CD4-positive, alpha-beta T cell (primary cell): ENCODE data around the gene ADAMTS19. TPM values are rescaled to one million over a fixed set of nuclear protein-coding genes. Genes with fewer than 3 reads are reported as not detected.
"Not testable (repeated sequence)": the region's sequence is repeated elsewhere in the genome, so short reads cannot be mapped to it uniquely, and the experiment has no call there.

Source experiments
- ATAC-seq: fragments of 200-7000 bp; cut with Tn5 transposase; one replicate; pipeline ENCODE4 v1.10.0; 2022; ENCODE audit warnings: mild to moderate bottlenecking; ENCODE audit not compliant: poor library complexity
- CTCF ChIA-PET: fragments of 350-600 bp; sonication (Branson Sonifier 250); formaldehyde crosslinking; loops from one replicate; lab custom pipeline; 2021; ENCODE audit warnings: antibody characterized with exemption, inconsistent platforms; lab: Charles Lee
- POLR2A ChIA-PET: fragments of 350-600 bp; sonication (Branson Sonifier 250); formaldehyde crosslinking; loops from one replicate; lab custom pipeline; 2021; ENCODE audit warnings: antibody characterized with exemption, inconsistent platforms; lab: Charles Lee
- DNase-seq, 14 experiments: peaks; one replicate each; pipeline ENCODE4 v3.0.0-alpha.2; 2013 to 2020; ENCODE audit warnings: mixed read lengths in 2 of 14
- H3K27ac ChIP-seq, 2 donors: one replicate each; pipeline versions ENCODE4 v1.5.1 to v1.7.0; 2013; ENCODE audit warnings: low read length in 2 of 2, low read depth in 1 of 2, mild to moderate bottlenecking in 1 of 2
- H3K27me3 ChIP-seq, 2 experiments: 1 replicate in 1 of 2; 2 replicates in 1 of 2; pipeline versions ENCODE4 v1.6.1 to v1.7.0; 2013; ENCODE audit warnings: low read length in 2 of 2, control low read depth in 1 of 2, mild to moderate bottlenecking in 1 of 2, moderate library complexity in 1 of 2; ENCODE audit not compliant: insufficient read depth in 2 of 2, control insufficient read depth in 1 of 2
- H3K36me3 ChIP-seq: one replicate; pipeline ENCODE4 v1.6.1; 2013; ENCODE audit warnings: low read length, control low read depth; ENCODE audit not compliant: insufficient read depth
- H3K4me1 ChIP-seq: one replicate; pipeline ENCODE4 v1.6.1; 2013; ENCODE audit warnings: low read length, control low read depth; ENCODE audit not compliant: insufficient read depth
- H3K4me3 ChIP-seq: one replicate; pipeline ENCODE4 v1.5.1; 2013; ENCODE audit warnings: mild to moderate bottlenecking, low read length, moderate library complexity
- H3K9me3 ChIP-seq, 2 experiments: 1 replicate in 1 of 2; 2 replicates in 1 of 2; pipeline versions ENCODE4 v1.6.1 to v1.7.0; 2013; ENCODE audit warnings: low read length in 2 of 2, mild to moderate bottlenecking in 2 of 2, control low read depth in 1 of 2, moderate library complexity in 1 of 2; ENCODE audit not compliant: control insufficient read depth in 1 of 2, insufficient read depth in 1 of 2
- H3K27ac Mint-ChIP-seq: one replicate; pipeline ENCODE4 v1.8.0; 2020; ENCODE audit warnings: mixed read lengths
- H3K27me3 Mint-ChIP-seq: one replicate; pipeline ENCODE4 v1.8.0; 2021; ENCODE audit warnings: mixed read lengths
- H3K36me3 Mint-ChIP-seq: one replicate; pipeline ENCODE4 v1.8.0; 2021; ENCODE audit warnings: low read depth, mixed read lengths
- H3K4me1 Mint-ChIP-seq: one replicate; pipeline ENCODE4 v1.8.0; 2021; ENCODE audit warnings: low read depth, mixed read lengths
- H3K4me3 Mint-ChIP-seq: one replicate; pipeline ENCODE4 v1.8.0; 2020; ENCODE audit warnings: mild to moderate bottlenecking, mixed read lengths
- H3K9me3 Mint-ChIP-seq: one replicate; pipeline ENCODE4 v1.8.0; 2020; ENCODE audit warnings: mixed read lengths
- intact Hi-C, 2 experiments: fragments of 100-400 bp; cut with DNase I in 1 of 2; cut with micrococcal nuclease in 1 of 2; formaldehyde crosslinking; loops; one replicate each; pipeline versions ENCODE4 v1.15.1 to v1.9.0; 2023 to 2025; cut with DNase I, micrococcal nuclease
- total RNA-seq, 174 experiments: library from RNA in 2 of 174; stranded (reverse) in 2 of 174; gene quantifications; one replicate each; pipeline ENCODE4 v1.2.3 and lab custom pipeline; 2021 to 2026
- TF ChIP-seq, protein P1 (sequence below): fragments of 200-600 bp; IDR thresholded peaks from one replicate; pipeline ENCODE4 v1.8.0; 2022; ENCODE audit warnings: antibody characterized with exemption, mild to moderate bottlenecking

ADAMTS19 gene
- total RNA-seq, 2 experiments from 2014 or later: not detected

DNA sequence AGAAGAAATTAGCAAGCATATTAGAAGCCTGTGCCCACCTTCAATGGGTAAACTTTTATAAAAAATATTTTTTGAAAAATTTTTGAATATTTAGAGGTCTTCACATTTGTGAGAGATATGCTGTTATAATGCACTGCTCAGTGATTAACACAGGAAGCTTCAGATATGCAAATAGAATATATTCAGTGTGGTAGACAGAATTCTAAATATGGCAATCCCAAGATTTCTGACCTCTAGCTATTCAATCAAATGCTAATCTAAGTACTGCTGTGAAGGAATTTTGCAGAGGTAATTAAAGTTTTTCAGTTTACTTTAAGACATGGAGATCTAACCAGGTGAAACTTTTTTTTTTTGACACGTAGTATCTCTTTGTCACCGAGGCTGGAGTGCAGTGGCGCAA, 103.5 kb downstream of the ADAMTS19 start:
- ATAC-seq (no peak), DNase-seq (no peak)
- Histone ChIP-seq H3K9me3 (no peaks in the 10 kb centered on the region), H3K36me3 (no peaks in the 10 kb centered on the region), H3K4me3 (no peak overlapping the region), H3K4me1 (no peaks in the 10 kb centered on the region), H3K27ac (no peak overlapping the region), H3K27me3 (no peaks in the 10 kb centered on the region)
- intact Hi-C loops: no loop called here
- no peaks in the 10 kb centered on the region for H3K4me1 Mint-ChIP-seq
- no peaks in the 10 kb centered on the region for H3K9me3 Mint-ChIP-seq
- no peak overlapping the region for H3K4me3 Mint-ChIP-seq
- POLR2A ChIA-PET: no interaction called here
- TF ChIP-seq, protein P1, sequence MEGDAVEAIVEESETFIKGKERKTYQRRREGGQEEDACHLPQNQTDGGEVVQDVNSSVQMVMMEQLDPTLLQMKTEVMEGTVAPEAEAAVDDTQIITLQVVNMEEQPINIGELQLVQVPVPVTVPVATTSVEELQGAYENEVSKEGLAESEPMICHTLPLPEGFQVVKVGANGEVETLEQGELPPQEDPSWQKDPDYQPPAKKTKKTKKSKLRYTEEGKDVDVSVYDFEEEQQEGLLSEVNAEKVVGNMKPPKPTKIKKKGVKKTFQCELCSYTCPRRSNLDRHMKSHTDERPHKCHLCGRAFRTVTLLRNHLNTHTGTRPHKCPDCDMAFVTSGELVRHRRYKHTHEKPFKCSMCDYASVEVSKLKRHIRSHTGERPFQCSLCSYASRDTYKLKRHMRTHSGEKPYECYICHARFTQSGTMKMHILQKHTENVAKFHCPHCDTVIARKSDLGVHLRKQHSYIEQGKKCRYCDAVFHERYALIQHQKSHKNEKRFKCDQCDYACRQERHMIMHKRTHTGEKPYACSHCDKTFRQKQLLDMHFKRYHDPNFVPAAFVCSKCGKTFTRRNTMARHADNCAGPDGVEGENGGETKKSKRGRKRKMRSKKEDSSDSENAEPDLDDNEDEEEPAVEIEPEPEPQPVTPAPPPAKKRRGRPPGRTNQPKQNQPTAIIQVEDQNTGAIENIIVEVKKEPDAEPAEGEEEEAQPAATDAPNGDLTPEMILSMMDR: no peak
- no peaks in the 10 kb centered on the region for H3K36me3 Mint-ChIP-seq
- H3K27me3 Mint-ChIP-seq: no peaks in the 10 kb centered on the region
- CTCF ChIA-PET: no interaction called here
- no peak overlapping the region for H3K27ac Mint-ChIP-seq

DNA sequence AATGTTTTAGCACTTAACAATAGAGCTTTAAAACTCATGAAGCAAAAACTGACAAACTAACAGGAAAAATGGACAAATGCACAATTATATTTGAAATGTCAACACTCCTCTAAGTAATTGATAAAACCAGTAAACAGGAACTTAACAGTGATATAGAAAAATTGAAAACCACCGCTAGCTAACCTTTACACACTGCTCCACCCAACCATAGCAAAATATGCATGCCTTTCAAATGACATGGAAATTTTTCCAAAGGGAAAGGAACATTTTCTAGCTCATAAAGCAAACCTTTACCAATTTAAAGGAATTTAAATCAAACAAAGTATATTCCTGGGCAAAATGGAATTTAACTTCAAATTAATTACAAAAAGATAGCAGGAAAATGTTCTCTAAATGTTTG, 109.2 kb downstream of the ADAMTS19 start:
- Histone ChIP-seq H3K36me3 (no peaks in the 10 kb centered on the region), H3K9me3 (no peaks in the 10 kb centered on the region), H3K4me1 (no peaks in the 10 kb centered on the region), H3K27ac (no peak overlapping the region), H3K27me3 (no peaks in the 10 kb centered on the region), H3K4me3 (no peak overlapping the region)
- intact Hi-C loops: no loop called here
- no peaks in the 10 kb centered on the region for H3K36me3 Mint-ChIP-seq
- TF ChIP-seq, protein P1: no peak
- DNase-seq (no peak), ATAC-seq (no peak)
- no peaks in the 10 kb centered on the region for H3K4me1 Mint-ChIP-seq
- H3K9me3 Mint-ChIP-seq: no peaks in the 10 kb centered on the region
- POLR2A ChIA-PET: no interaction called here
- no peaks in the 10 kb centered on the region for H3K27me3 Mint-ChIP-seq
- H3K27ac Mint-ChIP-seq: no peak overlapping the region
- no peak overlapping the region for H3K4me3 Mint-ChIP-seq
- CTCF ChIA-PET: no interaction called here

DNA sequence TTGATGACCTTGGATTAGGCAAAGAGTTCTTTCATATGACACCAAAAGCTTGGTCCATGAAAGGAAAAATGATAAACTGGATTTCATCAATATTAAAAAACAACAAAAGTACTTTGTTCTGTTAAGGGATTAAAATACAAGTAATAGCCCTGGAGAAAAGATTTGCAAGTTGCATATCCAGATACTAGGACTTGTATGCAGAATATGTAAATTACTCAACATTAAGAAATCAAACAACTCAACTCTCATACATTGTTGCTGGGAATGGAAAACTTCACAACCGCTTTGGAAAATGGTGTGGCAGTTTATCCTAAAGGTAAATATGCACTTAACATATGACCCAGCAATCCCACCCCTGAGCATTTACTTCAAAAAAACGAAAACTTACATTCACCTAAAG, 112.0 kb downstream of the ADAMTS19 start:
- ChIA-PET CTCF (no interaction called here), POLR2A (no interaction called here)
- Mint-ChIP-seq H3K9me3 (no peaks in the 10 kb centered on the region), H3K27ac (no peak overlapping the region), H3K4me1 (no peaks in the 10 kb centered on the region), H3K27me3 (no peaks in the 10 kb centered on the region), H3K4me3 (no peak overlapping the region), H3K36me3 (no peaks in the 10 kb centered on the region)
- Histone ChIP-seq H3K4me3 (no peak overlapping the region), H3K27ac (no peak overlapping the region), H3K9me3 (no peaks in the 10 kb centered on the region), H3K36me3 (no peaks in the 10 kb centered on the region), H3K4me1 (no peaks in the 10 kb centered on the region), H3K27me3 (no peaks in the 10 kb centered on the region)
- no peak for DNase-seq
- intact Hi-C loops: no loop called here
- TF ChIP-seq, protein P1: no peak
- ATAC-seq: no peak

DNA sequence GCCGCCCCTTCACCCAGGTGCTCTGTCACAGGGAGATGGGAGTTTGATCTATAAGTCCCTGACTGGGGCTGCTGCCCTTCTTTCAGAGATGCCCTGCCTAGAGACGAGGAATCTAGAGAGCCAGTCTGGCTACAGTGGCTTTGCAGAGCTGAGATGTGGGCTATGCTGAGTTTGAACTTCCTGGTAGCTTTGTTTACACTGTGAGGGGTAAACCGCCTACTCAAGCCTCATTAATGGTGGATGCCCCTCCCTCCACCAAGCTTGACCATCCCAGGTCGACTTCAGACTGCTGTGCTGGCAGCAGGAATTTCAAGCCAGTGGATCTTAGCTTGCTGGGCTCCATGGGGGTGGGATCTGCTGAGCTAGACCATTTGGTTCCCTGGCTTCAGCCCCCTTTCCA, 124.4 kb downstream of the ADAMTS19 start:
- H3K36me3 ChIP-seq, H3K27me3 Mint-ChIP-seq, ATAC-seq, DNase-seq, CTCF ChIA-PET, H3K27me3 ChIP-seq, intact Hi-C loops, H3K4me3 Mint-ChIP-seq, H3K9me3 Mint-ChIP-seq, H3K36me3 Mint-ChIP-seq, H3K27ac ChIP-seq, H3K27ac Mint-ChIP-seq, H3K4me1 ChIP-seq, POLR2A ChIA-PET, H3K4me1 Mint-ChIP-seq, H3K4me3 ChIP-seq: not testable (repeated sequence)
- H3K9me3 ChIP-seq: peaks cover 0 to 12% of the 10 kb centered on the region in 2 experiments
